Common myeloid progenitor, CD34-positive (primary cell): Measurements from ENCODE around the gene TOPBP1.
"Not testable (repeated sequence)": the region's sequence is repeated elsewhere in the genome, so short reads cannot be mapped to it uniquely, and the experiment has no call there.

Experiments used
- CTCF ChIA-PET: fragments of 350-600 bp; sonication (Branson Sonifier 250); formaldehyde crosslinking; loops from one replicate; lab custom pipeline; 2021; ENCODE audit warnings: antibody characterized with exemption; lab: Charles Lee
- POLR2A ChIA-PET: fragments of 350-600 bp; sonication (Branson Sonifier 250); formaldehyde crosslinking; loops from one replicate; lab custom pipeline; 2021; ENCODE audit warnings: antibody characterized with exemption; lab: Charles Lee
- DNase-seq, 3 donors: peaks; one replicate each; pipeline versions ENCODE4 v3.0.0 to v3.0.0-alpha.2; 2013
- H3K27ac ChIP-seq, 2 experiments: 1 replicate in 1 of 2; 2 replicates in 1 of 2; pipeline ENCODE4 v1.7.0; 2013; ENCODE audit warnings: inconsistent platforms in 2 of 2, low read length in 2 of 2, mild to moderate bottlenecking in 2 of 2, low read depth in 1 of 2, moderate library complexity in 1 of 2; ENCODE audit not compliant: severe bottlenecking in 2 of 2, insufficient read depth in 1 of 2, poor library complexity in 1 of 2
- H3K27me3 ChIP-seq, 5 experiments: replicated peaks in 2 of 5; 1 replicate in 3 of 5; 2 replicates in 2 of 5; pipeline versions ENCODE4 v1.6.1 to v1.7.0; 2013; ENCODE audit warnings: low read length in 4 of 5, mild to moderate bottlenecking in 2 of 5, moderate library complexity in 2 of 5, inconsistent platforms in 1 of 5; ENCODE audit not compliant: insufficient read depth in 5 of 5, control insufficient read depth in 4 of 5
- H3K36me3 ChIP-seq, 4 experiments: 1 replicate in 2 of 4; 2 replicates in 2 of 4; pipeline versions ENCODE4 v1.6.1 to v1.7.0; 2013; ENCODE audit warnings: low read length in 3 of 4, control low read depth in 1 of 4, mild to moderate bottlenecking in 1 of 4; ENCODE audit not compliant: control insufficient read depth in 4 of 4, insufficient read depth in 4 of 4
- H3K4me1 ChIP-seq, 4 experiments: 1 replicate in 3 of 4; 2 replicates in 1 of 4; pipeline versions ENCODE4 v1.6.1 to v1.7.1; 2013; ENCODE audit warnings: low read length in 3 of 4, mild to moderate bottlenecking in 3 of 4, control low read depth in 1 of 4, inconsistent platforms in 1 of 4, moderate library complexity in 1 of 4; ENCODE audit not compliant: control insufficient read depth in 4 of 4, insufficient read depth in 4 of 4; ENCODE audit errors: control extremely low read depth in 1 of 4
- H3K4me3 ChIP-seq, 7 experiments: 1 replicate in 4 of 7; 2 replicates in 3 of 7; pipeline versions ENCODE4 v1.5.1 to v1.7.0; 2013; ENCODE audit warnings: mild to moderate bottlenecking in 7 of 7, low read length in 6 of 7, moderate library complexity in 6 of 7, inconsistent platforms in 2 of 7, low read depth in 2 of 7, control low read depth in 1 of 7; ENCODE audit not compliant: insufficient read depth in 4 of 7, control insufficient read depth in 1 of 7; ENCODE audit errors: extremely low read depth in 1 of 7
- H3K9me3 ChIP-seq, 5 experiments: 1 replicate in 4 of 5; 2 replicates in 1 of 5; pipeline versions ENCODE4 v1.6.1 to v1.7.1; 2013; ENCODE audit warnings: low read length in 4 of 5, mild to moderate bottlenecking in 2 of 5, inconsistent platforms in 1 of 5, low read depth in 1 of 5, moderate library complexity in 1 of 5; ENCODE audit not compliant: control insufficient read depth in 4 of 5, insufficient read depth in 2 of 5; ENCODE audit errors: control extremely low read depth in 1 of 5
- WGBS: methylation state at CpG from one replicate; pipeline ENCODE4 v1.1.5; 2013; ENCODE audit not compliant: insufficient coverage; 5-methylcytosine and 5-hydroxymethylcytosine counted together

TOPBP1 gene

DNA sequence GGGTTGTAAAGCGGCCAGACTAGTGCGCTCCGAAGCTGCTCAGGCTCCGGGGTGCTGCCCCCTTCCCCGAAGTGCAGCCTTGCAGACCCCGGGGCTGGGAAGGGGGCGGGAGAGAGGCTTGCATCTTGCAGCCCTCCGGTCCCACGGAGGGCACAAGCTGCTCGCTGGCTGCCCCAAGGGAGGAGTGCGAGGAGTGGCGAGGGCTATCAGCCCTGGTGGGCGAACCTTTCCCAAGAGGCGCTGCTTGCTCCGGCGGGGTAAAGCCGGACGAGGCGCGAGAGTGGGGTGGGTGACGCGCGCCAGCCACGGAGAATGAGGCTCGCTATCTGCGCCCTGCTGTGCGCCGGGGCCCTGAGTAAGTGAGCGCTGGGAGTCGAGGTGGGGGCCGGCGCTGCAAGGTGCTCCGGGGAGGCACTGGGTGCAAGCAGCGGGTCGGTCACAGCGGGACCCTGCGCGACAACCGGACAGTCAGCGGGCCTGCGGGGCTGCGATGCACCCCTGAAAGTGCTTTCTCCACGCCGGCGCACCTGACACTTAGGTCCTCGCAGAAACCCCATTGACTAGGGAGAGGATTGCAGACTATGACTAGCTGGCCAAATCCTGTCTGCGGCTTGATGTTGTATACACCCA lies 12.7 kb upstream of the TOPBP1 start:
- Histone ChIP-seq H3K4me3 (peak overlapping the region in 5 of 7 experiments; percentile 15 to 55 (median 48)), H3K27me3 (peaks cover 7 to 56% (median 26%) of the 10 kb centered on the region in 5 experiments), H3K9me3 (no peaks in the 10 kb centered on the region), H3K27ac (no peak overlapping the region), H3K4me1 (peaks cover 0 to 8% (median 7%) of the 10 kb centered on the region in 4 experiments), H3K36me3 (no peaks in the 10 kb centered on the region)
- ChIA-PET CTCF (interaction anchor here (1.0 kb wide), 1 partner anchor 11 kb away, joined by 3 read pairs; no protein-coding TSS in a partner anchor), POLR2A (no interaction called here)
- peak in 2 of 3 donors; percentile 12 to 38 for DNase-seq
- 5% methylated on average over 46 of the region's 47 CpGs for WGBS

GRCh38 chr3:133673746-133674145 lies 12.0 kb upstream of the TOPBP1 start:
- POLR2A ChIA-PET = no interaction called here
- no peak for DNase-seq
- H3K9me3 ChIP-seq = no peaks in the 10 kb centered on the region
- peaks cover 0 to 8% (median 7%) of the 10 kb centered on the region in 4 experiments for H3K4me1 ChIP-seq
- H3K4me3 ChIP-seq = peak overlapping the region in 1 of 7 experiments; percentile 50
- 46% methylated on average over 9 of the region's 12 CpGs for WGBS
- H3K27ac ChIP-seq = no peak overlapping the region
- CTCF ChIA-PET = interaction anchor here (1.0 kb wide), 1 partner anchor 11 kb away, joined by 3 read pairs; no protein-coding TSS in a partner anchor
- peaks cover 7 to 56% (median 26%) of the 10 kb centered on the region in 5 experiments for H3K27me3 ChIP-seq
- no peaks in the 10 kb centered on the region for H3K36me3 ChIP-seq

DNA sequence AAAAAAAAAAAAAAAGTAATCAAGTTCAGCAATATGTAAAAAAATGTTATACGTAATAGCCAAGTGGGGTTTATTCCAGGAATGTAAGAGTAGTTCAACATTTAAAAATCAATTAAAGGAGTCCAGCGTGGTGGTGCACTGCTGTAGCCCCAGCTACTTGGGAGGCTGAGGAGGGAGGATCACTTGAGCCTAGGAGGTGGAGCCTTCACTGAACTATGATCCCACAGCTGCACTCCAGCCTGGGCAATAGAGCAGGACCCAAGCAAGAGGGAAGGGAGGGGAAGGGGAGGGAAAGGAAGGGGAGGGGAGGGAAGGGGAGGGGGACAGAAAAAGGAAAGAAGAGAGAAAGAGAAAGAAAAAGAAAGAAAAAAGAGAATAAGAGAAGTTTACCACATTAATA lies 10.7 kb upstream of the TOPBP1 start:
- ChIA-PET CTCF (interaction anchor here (1.3 kb wide), 1 partner anchor 41 kb away, joined by 3 read pairs; no protein-coding TSS in a partner anchor), POLR2A (no interaction called here)
- no peak overlapping the region for H3K27ac ChIP-seq
- no peaks in the 10 kb centered on the region for H3K36me3 ChIP-seq
- no peaks in the 10 kb centered on the region for H3K9me3 ChIP-seq
- peaks cover 0 to 8% (median 7%) of the 10 kb centered on the region in 4 experiments for H3K4me1 ChIP-seq
- DNase-seq = no peak
- no peak overlapping the region for H3K4me3 ChIP-seq
- peaks cover 7 to 56% (median 26%) of the 10 kb centered on the region in 5 experiments for H3K27me3 ChIP-seq
- WGBS = 83% methylated on average over 1 of the region's 2 CpGs

DNA sequence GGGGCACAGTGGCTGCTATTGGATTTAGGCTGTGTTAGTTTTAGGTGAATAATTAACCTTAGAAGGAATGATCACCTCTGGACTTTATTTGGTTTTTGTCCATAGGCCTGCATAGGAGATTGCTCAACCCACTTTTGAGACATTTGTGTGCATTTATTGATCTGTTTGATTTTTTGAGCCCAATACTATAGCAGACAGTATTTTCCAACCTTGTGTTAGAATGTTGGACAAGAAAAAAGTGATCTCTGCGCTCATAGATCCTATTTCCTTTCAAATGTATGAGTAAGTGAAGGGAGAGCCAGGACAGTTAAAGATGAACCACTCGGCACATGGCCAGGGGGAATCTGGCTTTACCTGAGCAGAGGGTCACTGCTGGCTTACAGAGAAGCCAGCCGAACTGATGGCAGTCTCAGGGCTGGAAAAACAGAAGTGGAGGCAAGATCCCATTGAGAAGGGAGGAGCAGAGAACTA lies 8.8 kb upstream of the TOPBP1 start:
- H3K4me3 ChIP-seq = no peak overlapping the region
- WGBS = 89% methylated on average over 2 of the region's 3 CpGs
- H3K27ac ChIP-seq = no peak overlapping the region
- H3K9me3 ChIP-seq = no peaks in the 10 kb centered on the region
- DNase-seq = no peak
- peaks cover 0 to 8% (median 7%) of the 10 kb centered on the region in 4 experiments for H3K4me1 ChIP-seq
- ChIA-PET POLR2A (interaction anchor here (0.6 kb wide), 1 partner anchor 186 kb away, joined by 4 read pairs; no protein-coding TSS in a partner anchor), CTCF (no interaction called here)
- H3K27me3 ChIP-seq = peaks cover 7 to 41% (median 18%) of the 10 kb centered on the region in 5 experiments
- no peaks in the 10 kb centered on the region for H3K36me3 ChIP-seq

DNA sequence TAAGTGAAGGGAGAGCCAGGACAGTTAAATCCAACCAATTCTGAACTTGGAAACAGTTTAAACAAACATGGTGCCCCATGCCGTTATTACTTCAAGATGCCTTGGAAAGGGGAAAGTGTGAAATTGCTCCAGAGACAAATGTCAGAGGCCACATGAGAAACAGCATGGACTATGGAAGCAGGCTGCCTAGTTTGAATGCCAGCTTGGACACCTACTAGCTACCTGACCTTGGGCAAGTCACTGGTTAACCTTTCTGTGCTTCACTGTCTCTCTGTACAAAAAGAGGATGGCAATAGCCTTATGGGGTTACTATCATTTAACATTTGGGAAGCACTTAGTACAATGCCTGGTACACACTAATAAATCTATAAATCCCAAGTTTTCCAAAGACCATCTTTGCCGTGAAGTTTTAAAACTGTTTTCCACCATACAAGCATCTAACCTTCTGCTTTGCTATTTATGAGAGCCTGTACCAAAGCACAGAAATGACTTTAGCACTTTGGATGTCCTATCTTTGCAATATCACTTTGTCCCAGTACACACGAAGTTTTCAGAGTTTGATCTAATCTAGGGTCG lies 8.3 kb upstream of the TOPBP1 start:
- POLR2A ChIA-PET = interaction anchor here (0.6 kb wide), 1 partner anchor 186 kb away, joined by 4 read pairs; no protein-coding TSS in a partner anchor
- no peak for DNase-seq
- Histone ChIP-seq H3K36me3 (no peaks in the 10 kb centered on the region), H3K4me1 (peaks cover 0 to 8% (median 7%) of the 10 kb centered on the region in 4 experiments), H3K27me3 (peaks cover 7 to 35% (median 15%) of the 10 kb centered on the region in 5 experiments), H3K4me3 (no peak overlapping the region), H3K9me3 (no peaks in the 10 kb centered on the region), H3K27ac (no peak overlapping the region)
- WGBS = 100% methylated on average over 2 of the region's 4 CpGs
- CTCF ChIA-PET = no interaction called here

DNA sequence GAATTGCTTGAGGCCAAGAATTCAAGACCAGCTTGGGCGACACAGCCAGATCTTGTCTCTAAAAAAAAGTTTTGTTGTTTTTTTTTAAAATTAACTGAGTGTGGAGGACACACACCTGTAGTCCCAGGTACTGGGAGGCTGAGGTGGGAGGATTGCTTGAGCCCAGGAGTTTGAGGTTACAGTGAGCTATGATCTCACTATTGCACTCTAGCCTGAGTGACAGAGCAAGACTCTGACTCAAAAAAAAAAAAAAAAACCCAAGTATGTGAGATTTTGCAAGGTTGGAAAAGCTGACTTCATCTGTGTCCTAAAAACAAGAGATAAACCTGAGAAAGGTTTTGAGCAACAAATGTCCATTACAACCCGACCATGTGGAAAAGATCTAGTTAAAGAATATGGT lies 5.4 kb upstream of the TOPBP1 start:
- DNase-seq = no peak
- Histone ChIP-seq H3K9me3 (no peaks in the 10 kb centered on the region), H3K4me1 (peaks cover under 1 to 12% (median 5%) of the 10 kb centered on the region in 4 experiments), H3K27ac (no peak overlapping the region), H3K27me3 (peaks cover 0 to 7% (median 0%) of the 10 kb centered on the region in 5 experiments), H3K4me3 (no peak overlapping the region), H3K36me3 (no peaks in the 10 kb centered on the region)
- CTCF ChIA-PET = interaction anchor here (0.9 kb wide), 1 partner anchor 150 kb away, joined by 4 read pairs; no protein-coding TSS in a partner anchor
- POLR2A ChIA-PET = no interaction called here
- WGBS = 100% methylated on average over 2 of the region's 2 CpGs

DNA sequence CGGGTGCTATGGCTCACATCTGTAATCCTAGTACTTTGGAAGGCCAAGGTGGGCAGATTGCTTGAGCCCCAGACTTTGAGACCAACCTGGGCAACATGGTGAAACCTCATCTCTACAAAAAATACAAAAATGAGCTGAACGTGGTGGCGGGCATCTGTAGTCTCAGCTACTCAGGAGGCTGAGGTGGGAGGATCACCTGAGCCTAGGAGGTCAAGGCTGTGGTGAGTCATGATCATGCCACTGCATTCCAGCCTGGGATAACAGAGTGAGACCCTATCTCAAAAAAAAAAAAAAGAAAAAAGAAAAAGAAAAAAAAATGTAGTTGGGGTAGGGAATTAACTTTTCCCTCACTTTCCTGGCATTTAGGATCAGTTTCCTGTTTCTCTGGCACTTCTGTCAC lies 3.4 kb upstream of the TOPBP1 start:
- CTCF ChIA-PET, POLR2A ChIA-PET, H3K4me3 ChIP-seq, H3K36me3 ChIP-seq, H3K27me3 ChIP-seq, H3K9me3 ChIP-seq, DNase-seq, H3K27ac ChIP-seq: not testable (repeated sequence)
- H3K4me1 ChIP-seq = peaks cover 7 to 26% (median 14%) of the 10 kb centered on the region in 4 experiments
- 100% methylated on average over 2 of the region's 3 CpGs for WGBS
